ENCODE measurements around the gene CDH4.

The CDH4 gene

DNA sequence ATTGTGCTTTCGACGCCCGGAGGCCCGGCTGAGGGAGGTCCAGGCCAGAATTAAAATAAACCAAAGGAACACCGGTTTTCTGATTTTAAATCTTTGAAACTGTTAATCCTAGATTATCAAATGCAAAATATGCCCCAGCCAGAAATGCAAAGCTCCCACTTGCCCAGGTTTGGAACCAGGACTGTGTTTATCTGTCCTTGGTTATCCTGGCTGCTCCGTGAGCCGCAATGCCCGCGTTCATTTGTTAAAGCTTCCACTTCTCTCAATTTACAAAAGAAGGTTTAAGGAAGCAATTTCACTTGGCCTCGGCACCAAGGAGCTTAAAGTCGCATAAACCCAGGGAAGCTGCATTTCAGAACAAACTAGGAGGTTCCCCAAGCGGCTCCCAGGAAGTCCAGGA lies 563.6 kb downstream of the CDH4 start:
- no peak for DNase-seq (ENCODE audit: low read depth, low spot score)

GRCh38 chr20:61816606-61817460 lies 564.8 kb downstream of the CDH4 start:
- DNase-seq (ENCODE audit: low read depth, low spot score) = no peak

GRCh38 chr20:61817575-61817974 lies 565.5 kb downstream of the CDH4 start:
- no peak for DNase-seq (ENCODE audit: low read depth, low spot score)

- no peak for DNase-seq (ENCODE audit: low read depth, low spot score)
Measured at GRCh38 chr20:61818746-61819573, 566.9 kb downstream of the CDH4 start.

DNA sequence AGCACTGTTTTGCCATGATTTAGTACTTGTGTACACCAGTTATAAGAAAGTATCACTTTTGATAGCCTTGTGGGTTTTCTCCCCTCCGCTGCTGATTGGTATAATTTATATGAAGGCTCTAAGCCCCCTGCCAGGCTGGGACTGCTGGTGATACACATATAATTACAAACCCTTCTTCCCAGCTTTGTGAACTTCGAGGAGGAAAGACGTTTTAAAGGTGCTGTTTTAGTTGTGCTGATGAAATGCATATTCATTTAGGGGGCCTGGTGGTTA lies 567.4 kb downstream of the CDH4 start:
- DNase-seq (ENCODE audit: low read depth, low spot score) = no peak

GRCh38 chr20:61819921-61820825 lies 568.1 kb downstream of the CDH4 start:
- DNase-seq (ENCODE audit: low read depth, low spot score) = no peak

GRCh38 chr20:61821735-61822134 lies 569.7 kb downstream of the CDH4 start:
- no peak for DNase-seq (ENCODE audit: low read depth, low spot score)

- DNase-seq (ENCODE audit: low read depth, low spot score) = no peak
Measured at GRCh38 chr20:61822396-61822795, 570.3 kb downstream of the CDH4 start.

GRCh38 chr20:61823242-61823641 lies 571.2 kb downstream of the CDH4 start:
- DNase-seq (ENCODE audit: low read depth, low spot score) = no peak

DNA sequence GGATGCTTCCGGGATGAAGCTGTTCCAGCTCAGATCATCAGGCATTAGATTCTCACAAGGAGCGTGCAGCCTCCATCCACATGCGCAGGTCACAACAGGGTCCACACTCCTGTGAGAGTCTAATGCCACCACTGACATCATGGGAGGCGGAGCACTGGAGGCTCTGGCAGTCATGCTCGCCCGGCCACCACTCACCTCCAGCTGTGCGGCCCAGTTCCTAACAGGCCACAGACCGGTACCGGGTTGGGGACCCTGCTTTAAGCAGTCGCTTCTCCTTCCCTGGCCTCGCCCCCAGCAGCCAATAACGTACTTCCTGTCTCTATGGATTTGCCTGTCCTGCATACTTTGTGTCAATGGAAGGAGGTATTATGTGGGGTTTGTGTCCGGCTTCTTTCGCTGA lies 576.8 kb downstream of the CDH4 start:
- DNase-seq (ENCODE audit: low read depth, low spot score) = no peak

DNA sequence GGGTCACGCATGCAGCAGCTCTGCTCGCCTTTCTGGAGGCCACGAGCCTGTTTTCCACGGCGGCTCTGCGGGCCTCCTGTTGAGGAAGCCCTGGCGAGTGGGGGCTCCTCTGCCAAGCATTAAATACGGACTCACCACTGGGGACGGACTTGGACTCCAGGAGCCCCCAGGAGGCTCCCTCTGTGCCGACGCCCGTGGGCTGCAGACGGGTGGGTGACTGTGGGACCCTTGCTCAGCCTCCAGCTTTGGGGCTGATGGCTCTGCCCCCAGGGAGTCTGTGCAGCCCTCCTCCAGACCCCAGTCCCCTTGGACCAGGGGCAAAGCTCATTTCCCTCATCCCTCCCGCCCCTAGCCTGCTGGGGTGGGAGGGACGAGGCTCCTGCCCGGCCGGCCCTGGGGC lies 577.5 kb downstream of the CDH4 start:
- no peak for DNase-seq (ENCODE audit: low read depth, low spot score)

GRCh38 chr20:61830241-61830930 lies 578.3 kb downstream of the CDH4 start:
- no peak for DNase-seq (ENCODE audit: low read depth, low spot score)

- DNase-seq (ENCODE audit: low read depth, low spot score) = no peak
Measured at GRCh38 chr20:61830991-61831390, 578.9 kb downstream of the CDH4 start.

- DNase-seq (ENCODE audit: low read depth, low spot score) = no peak
Measured at GRCh38 chr20:61832181-61832580, 580.1 kb downstream of the CDH4 start.

GRCh38 chr20:61833807-61834610 lies 581.9 kb downstream of the CDH4 start:
- DNase-seq (ENCODE audit: low read depth, low spot score) = no peak

GRCh38 chr20:61835301-61835700 lies 583.2 kb downstream of the CDH4 start:
- DNase-seq (ENCODE audit: low read depth, low spot score) = no peak

GRCh38 chr20:61835791-61836350 lies 583.8 kb downstream of the CDH4 start:
- no peak for DNase-seq (ENCODE audit: low read depth, low spot score)

DNA sequence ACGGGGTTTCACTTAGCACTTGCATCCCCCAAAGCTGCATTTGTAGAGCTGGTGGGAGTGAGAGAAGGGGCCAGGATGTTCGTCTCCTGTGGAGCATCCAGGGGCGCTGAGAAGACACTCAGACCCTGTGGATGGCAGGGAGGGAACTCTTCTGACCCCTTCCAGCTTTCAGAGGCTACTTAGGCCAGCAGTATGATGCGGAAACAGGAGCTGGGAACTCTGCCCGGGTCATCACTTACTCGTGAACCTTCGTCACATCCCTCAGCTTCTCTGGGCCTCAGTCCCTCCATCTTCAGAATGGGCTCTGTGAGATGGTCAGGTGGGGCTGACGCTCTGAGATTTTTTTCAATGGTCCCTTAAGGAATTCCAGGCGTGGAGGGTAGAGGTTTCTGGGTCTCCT lies 585.1 kb downstream of the CDH4 start:
- no peak for DNase-seq (ENCODE audit: low read depth, low spot score)

DNA sequence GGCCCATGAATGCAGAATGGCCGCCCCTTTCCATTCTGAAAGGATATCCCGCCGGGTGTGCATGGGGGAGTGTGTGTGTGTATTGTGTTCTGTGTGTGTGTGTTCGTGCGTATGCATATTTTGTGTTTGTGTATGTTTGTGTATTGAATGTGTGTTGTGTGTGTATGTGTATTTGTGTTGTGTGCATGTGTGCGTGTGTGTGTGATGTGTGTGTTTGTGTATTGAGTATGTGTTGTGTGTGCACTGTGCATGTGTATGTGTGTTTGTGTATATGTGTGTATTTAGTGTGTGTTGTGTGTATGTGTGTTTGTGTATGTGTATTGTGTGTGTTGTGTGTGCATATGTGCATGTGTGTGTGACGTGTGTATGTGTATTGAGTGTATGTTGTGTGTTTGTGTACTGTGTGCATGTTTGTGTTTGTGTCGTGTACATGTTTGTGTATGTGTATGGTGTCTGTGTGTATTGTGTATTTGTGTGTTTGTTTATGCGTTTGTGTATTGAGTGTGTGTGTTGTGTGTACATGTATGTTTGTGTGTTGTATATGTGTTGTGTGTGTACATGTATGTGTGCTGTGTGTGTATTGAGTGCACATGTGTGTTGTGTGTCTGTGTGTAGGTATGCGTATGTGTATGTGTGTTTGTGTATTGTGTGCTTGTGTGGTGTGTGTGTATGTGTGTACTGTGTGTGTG lies 587.3 kb downstream of the CDH4 start:
- no peak for DNase-seq (ENCODE audit: low read depth, low spot score)
